Kidney (tissue), 14 donors: Measurements from ENCODE around the gene GNAI3. TPM values are rescaled to one million over a fixed set of nuclear protein-coding genes. Genes with fewer than 3 reads are reported as not detected.

Experiments
- DNase-seq, 5 donors: peaks; one replicate each; pipeline ENCODE4 v3.0.0-alpha.2; 2013 to 2020
- FAIRE-seq: peaks from 2 replicates; lab custom pipeline; 2012; peaks lifted over from hg19 to GRCh38; lab: Jason Lieb, UNC
- H3K27ac ChIP-seq, 2 donors: one replicate each; pipeline ENCODE4 v1.7.0; 2013; ENCODE audit warnings: low read depth in 2 of 2, low read length in 2 of 2, inconsistent platforms in 1 of 2
- H3K27me3 ChIP-seq: one replicate; pipeline ENCODE4 v1.7.1; 2013; ENCODE audit warnings: low read length, inconsistent platforms; ENCODE audit not compliant: control insufficient read depth, insufficient read depth
- H3K36me3 ChIP-seq, 3 donors: one replicate each; pipeline versions ENCODE4 v1.7.0 to v1.7.1; 2013; ENCODE audit warnings: low read length in 3 of 3, control low read depth in 1 of 3, inconsistent platforms in 1 of 3; ENCODE audit not compliant: insufficient read depth in 3 of 3, control insufficient read depth in 2 of 3
- H3K4me1 ChIP-seq, 3 donors: one replicate each; pipeline versions ENCODE4 v1.7.0 to v1.7.1; 2013; ENCODE audit warnings: low read length in 3 of 3, inconsistent platforms in 1 of 3, low read depth in 1 of 3; ENCODE audit not compliant: control insufficient read depth in 2 of 3, insufficient read depth in 2 of 3
- H3K4me3 ChIP-seq, 3 donors: one replicate each; pipeline versions ENCODE4 v1.7.0 to v1.8.1; 2013; ENCODE audit warnings: low read length in 3 of 3, control low read depth in 1 of 3, inconsistent platforms in 1 of 3
- H3K9ac ChIP-seq, 3 donors: one replicate each; pipeline versions ENCODE4 v1.7.0 to v1.7.1; 2013; ENCODE audit warnings: low read length in 3 of 3, control low read depth in 1 of 3, inconsistent platforms in 1 of 3
- H3K9me3 ChIP-seq, 3 donors: one replicate each; pipeline versions ENCODE4 v1.7.0 to v1.7.1; 2013; ENCODE audit warnings: low read length in 3 of 3, control low read depth in 1 of 3, inconsistent platforms in 1 of 3; ENCODE audit not compliant: control insufficient read depth in 2 of 3, insufficient read depth in 1 of 3
- intact Hi-C: fragments of 100-400 bp; cut with DNase I; formaldehyde crosslinking; loops from one replicate; pipeline ENCODE4 v1.11.1; 2022
- polyA plus RNA-seq: library from polyadenylated mRNA; stranded (reverse); fragments of 350-450 nt; fragmentation: Illumina TruSeq; extraction: RNeasy Lipid Tissue Mini Kit (QIAGEN cat#74804); gene quantifications from one replicate; pipeline ENCODE4 v1.2.3, GENCODE V29; 2014; ENCODE audit warnings: low read depth, low replicate concordance; ENCODE audit not compliant: insufficient read depth
- total RNA-seq: library from RNA; stranded (reverse); fragmentation: NEBNext Ultra II Directional; extraction: Animal tissue kit (Norgen Biotek cat#: 25700); gene quantifications from one replicate; pipeline ENCODE4 v1.2.1, GENCODE V29; 2021
- TF ChIP-seq, protein P1 (sequence below): IDR thresholded peaks from 3 replicates; pipeline ENCODE4 v1.5.1; 2012; ENCODE audit warnings: mild to moderate bottlenecking, moderate library complexity, borderline replicate concordance; ENCODE audit not compliant: insufficient read depth; ENCODE audit errors: extremely low read depth
- donor health status: control.
- donor health status: control.
- donor health status: control.
- donor health status: control.
- donor health status: control.
- donor health status: DM: yes; HTN: yes; CAD: no.
- donor health status: Normal renal cell carcinoma (clear cell type).

Gene GNAI3
- total and polyA plus RNA-seq, 2 donors from 2014 or later, result 4.2 to 8.0 TPM

GRCh38 chr1:109502364-109502851, 46.0 kb upstream of the GNAI3 start:
- H3K4me1 ChIP-seq, result peaks cover 0 to 14% (median 4%) of the 10 kb centered on the region in 3 donors
- H3K27me3 ChIP-seq, result no peaks in the 10 kb centered on the region
- TF ChIP-seq, protein P1, sequence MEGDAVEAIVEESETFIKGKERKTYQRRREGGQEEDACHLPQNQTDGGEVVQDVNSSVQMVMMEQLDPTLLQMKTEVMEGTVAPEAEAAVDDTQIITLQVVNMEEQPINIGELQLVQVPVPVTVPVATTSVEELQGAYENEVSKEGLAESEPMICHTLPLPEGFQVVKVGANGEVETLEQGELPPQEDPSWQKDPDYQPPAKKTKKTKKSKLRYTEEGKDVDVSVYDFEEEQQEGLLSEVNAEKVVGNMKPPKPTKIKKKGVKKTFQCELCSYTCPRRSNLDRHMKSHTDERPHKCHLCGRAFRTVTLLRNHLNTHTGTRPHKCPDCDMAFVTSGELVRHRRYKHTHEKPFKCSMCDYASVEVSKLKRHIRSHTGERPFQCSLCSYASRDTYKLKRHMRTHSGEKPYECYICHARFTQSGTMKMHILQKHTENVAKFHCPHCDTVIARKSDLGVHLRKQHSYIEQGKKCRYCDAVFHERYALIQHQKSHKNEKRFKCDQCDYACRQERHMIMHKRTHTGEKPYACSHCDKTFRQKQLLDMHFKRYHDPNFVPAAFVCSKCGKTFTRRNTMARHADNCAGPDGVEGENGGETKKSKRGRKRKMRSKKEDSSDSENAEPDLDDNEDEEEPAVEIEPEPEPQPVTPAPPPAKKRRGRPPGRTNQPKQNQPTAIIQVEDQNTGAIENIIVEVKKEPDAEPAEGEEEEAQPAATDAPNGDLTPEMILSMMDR, result no peak
- DNase-seq (no peak), FAIRE-seq (no peak)
- intact Hi-C loops, result no loop called here
- peak overlapping the region in 1 of 2 donors; percentile 3 for H3K27ac ChIP-seq
- no peaks in the 10 kb centered on the region for H3K9me3 ChIP-seq
- no peak overlapping the region for H3K4me3 ChIP-seq
- H3K9ac ChIP-seq, result no peak overlapping the region
- peaks cover 0 to 7% (median 5%) of the 10 kb centered on the region in 3 donors for H3K36me3 ChIP-seq

DNA sequence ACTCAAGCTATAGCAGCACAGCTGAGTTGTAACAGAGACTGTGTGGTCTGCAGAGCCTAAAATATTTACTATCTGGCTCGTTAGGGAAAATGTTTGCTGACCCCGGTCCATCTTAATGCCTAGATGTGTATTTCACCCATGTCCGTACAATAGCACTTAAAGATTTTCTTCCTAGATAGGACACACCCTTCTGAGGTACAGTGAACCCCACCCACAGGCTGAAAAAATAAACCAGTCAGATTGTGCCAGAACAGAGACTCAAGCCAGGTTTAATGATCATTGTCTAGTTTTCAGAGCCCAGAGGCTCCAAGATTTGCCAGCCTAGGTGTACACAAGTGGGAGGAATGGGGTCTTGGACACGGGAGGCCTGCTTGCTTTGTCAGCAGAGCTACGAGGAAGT, 44.5 kb upstream of the GNAI3 start:
- Histone ChIP-seq H3K4me3 (no peak overlapping the region), H3K27ac (no peak overlapping the region), H3K9me3 (no peaks in the 10 kb centered on the region), H3K27me3 (no peaks in the 10 kb centered on the region), H3K4me1 (peaks cover 0 to 15% (median 4%) of the 10 kb centered on the region in 3 donors), H3K9ac (no peak overlapping the region), H3K36me3 (peaks cover 0 to 9% (median 0%) of the 10 kb centered on the region in 3 donors)
- TF ChIP-seq, protein P1, result no peak
- intact Hi-C loops, result no loop called here
- DNase-seq (no peak), FAIRE-seq (no peak)

- Histone ChIP-seq H3K9me3 (no peaks in the 10 kb centered on the region), H3K4me3 (no peak overlapping the region), H3K27me3 (no peaks in the 10 kb centered on the region), H3K4me1 (peaks cover 0 to 16% (median 1%) of the 10 kb centered on the region in 3 donors), H3K9ac (no peak overlapping the region), H3K27ac (no peak overlapping the region), H3K36me3 (peaks cover 0 to 9% (median 0%) of the 10 kb centered on the region in 3 donors)
- DNase-seq, result no peak
- no peak for FAIRE-seq
- intact Hi-C loops, result no loop called here
- TF ChIP-seq, protein P1, result no peak
These were observed 43.4 kb upstream of the GNAI3 start for GRCh38 chr1:109504974-109505373.
